Measurements from ENCODE around the gene FAM83C.

- TF ChIP-seq CTCF (conservative IDR thresholded peaks at IDR 0.05; ENCODE audit: low read depth, low read length) (no peak), EZH2phosphoT487 (IDR thresholded peaks at IDR 0.05; ENCODE audit: borderline replicate concordance, low read length) (no peak)
Measured at GRCh38 chr20:35307666-35308653, 15.7 kb upstream of the FAM83C start.
